Measurements from ENCODE around the gene ASH1L. TPM values are rescaled to one million over a fixed set of nuclear protein-coding genes. Genes with fewer than 3 reads are reported as not detected.

Gene ASH1L
- total RNA-seq, 1 experiment from 2014 or later = 19.8 TPM

Other genes starting within 250 kb of the ASH1L start
- 25.1 and 26.2 TPM in 2 replicates for gene RUSC1, start 241.9 kb downstream of the ASH1L start, total RNA-seq (2014; rRNA removed; shearing (Covaris generic))
- gene MSTO1, start 47.4 kb upstream of the ASH1L start, total RNA-seq (2014; rRNA removed; shearing (Covaris generic)) = 14.9 and 15.5 TPM in 2 replicates
- 33.9 and 37.6 TPM in 2 replicates for gene YY1AP1, start 126.0 kb upstream of the ASH1L start, total RNA-seq (2014; rRNA removed; shearing (Covaris generic))
- gene DAP3, start 126.3 kb upstream of the ASH1L start, total RNA-seq (2014; rRNA removed; shearing (Covaris generic)) = 101 and 113 TPM in 2 replicates

Measured in RPMI7951 (cell line).